HG02678 (cell line): Measurements from ENCODE around the gene FGGY.

Experiments
- ATAC-seq: cut with Tn5 transposase; IDR thresholded peaks from one replicate; pipeline ENCODE4 v1.9.1; 2021; ENCODE audit warnings: mild to moderate bottlenecking, moderate library complexity; ENCODE audit not compliant: unreplicated experiment

The FGGY gene

GRCh38 chr1:59750328-59751003 lies 453.6 kb downstream of the FGGY start:
- no peak for ATAC-seq

DNA sequence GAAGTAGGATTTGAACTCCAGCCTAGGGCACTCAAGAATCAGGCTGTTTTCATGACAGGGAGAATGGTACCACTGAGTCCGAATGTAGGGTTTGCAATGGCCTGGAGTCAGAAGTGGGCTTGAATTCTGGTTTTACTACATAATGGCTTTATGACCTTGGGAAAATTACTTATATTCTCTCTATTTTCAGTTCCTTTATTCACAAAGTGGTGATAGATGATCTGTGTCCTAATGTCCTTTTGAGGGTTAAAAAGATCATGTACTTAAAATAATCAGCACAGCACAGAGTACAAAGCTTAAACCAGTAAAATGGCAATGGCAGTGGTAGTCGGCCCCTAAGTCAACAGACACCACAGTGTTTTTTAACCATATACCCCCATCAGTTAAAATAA lies 454.1 kb downstream of the FGGY start:
- no peak for ATAC-seq

DNA sequence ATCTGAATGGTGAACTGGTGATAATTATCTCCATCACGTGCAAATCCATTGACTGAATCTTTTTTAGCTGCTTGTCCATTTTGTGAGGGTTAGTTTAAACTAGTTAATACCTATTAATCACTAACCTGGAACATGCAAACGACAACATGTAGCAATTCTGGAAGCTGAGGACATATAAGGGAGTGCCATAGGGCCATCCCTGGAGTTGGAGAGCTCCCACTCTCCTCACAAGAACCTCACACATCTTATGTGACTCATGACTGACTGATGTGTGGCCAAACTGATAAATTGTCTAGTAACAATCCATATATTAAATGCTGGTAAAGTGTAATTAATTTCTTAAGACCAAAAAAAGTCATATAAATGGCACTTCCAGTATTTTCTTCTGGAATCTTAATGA lies 454.9 kb downstream of the FGGY start:
- ATAC-seq, result no peak

DNA sequence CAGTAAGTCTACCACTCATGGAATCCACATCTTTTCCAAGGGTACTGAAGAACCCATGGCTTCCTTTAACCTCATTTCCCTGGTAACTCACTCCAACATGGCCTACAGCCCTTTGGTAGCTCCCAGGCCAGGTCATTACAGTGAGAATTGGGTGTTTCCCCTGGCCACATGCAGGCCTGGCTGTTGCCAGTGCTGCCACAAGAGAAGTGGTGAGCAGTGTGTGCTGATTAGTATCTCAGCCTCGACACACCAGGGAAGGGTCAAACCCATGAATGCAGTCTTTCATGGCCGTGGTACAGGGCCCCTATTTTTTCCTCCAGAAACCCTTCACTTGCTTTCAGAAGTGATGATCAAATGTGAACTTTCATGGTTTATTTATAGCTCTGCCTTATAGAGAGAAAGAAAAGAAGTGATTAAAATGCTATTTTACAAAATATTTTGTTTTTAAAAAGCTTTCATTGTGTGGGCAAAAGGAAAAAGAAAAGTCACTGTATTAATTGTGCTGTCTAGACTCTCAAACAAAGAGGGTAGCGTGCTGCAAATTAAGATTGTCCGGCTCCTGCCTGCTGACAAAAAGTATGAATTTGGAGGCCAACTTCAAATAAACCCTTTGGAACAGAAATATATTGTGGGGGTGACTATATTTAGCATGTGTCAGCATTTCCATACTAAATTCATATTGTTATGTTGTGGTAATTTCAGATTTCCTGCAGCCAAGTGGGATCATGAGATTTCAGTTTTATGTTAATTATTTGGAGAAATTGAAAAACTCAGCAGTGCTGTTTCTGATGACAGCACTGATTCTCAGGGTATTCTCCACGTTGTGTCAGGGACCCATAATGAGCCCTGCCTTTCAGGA lies 455.9 kb downstream of the FGGY start:
- ATAC-seq, result peak; percentile 76

- ATAC-seq, result no peak
These were observed 458.3 kb downstream of the FGGY start for GRCh38 chr1:59755069-59755685.

DNA sequence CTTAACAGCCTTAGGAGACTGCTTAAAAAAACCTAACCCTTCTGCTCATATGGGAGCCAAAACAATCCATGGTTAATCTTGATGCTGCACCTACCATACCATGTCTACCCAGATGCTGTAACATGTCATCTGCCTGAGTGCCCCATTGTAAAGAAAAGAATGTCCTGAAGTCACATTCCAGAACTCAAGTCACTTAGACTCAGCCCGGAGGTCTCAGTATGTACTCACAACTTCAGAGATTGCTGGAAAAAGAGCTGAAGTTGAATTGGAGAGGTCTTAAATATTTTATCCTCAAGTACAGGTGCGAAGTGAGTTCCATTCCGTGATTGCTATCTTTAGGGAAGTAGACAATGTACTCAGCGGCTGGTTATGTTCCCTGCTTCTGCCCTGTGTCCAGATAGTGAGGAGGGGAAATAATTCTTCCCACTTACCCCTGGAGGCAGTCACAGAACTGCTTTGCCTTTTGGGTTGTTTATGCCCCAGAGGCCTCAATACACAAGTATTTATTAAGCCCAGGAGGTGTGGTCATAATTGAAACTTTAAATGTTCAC lies 460.4 kb downstream of the FGGY start:
- ATAC-seq, result no peak

GRCh38 chr1:59759156-59759925 lies 462.4 kb downstream of the FGGY start:
- peak; percentile 87 for ATAC-seq

GRCh38 chr1:59761443-59761842 lies 464.5 kb downstream of the FGGY start:
- ATAC-seq, result no peak

- no peak for ATAC-seq
These were observed 466.5 kb downstream of the FGGY start for GRCh38 chr1:59763418-59763817.

- ATAC-seq, result no peak
These were observed 468.3 kb downstream of the FGGY start for GRCh38 chr1:59765011-59765730.

GRCh38 chr1:59766227-59766855 lies 469.4 kb downstream of the FGGY start:
- no peak for ATAC-seq

- ATAC-seq, result no peak
These were observed 470.2 kb downstream of the FGGY start for GRCh38 chr1:59767119-59767518.

GRCh38 chr1:59768792-59769735 lies 472.2 kb downstream of the FGGY start:
- no peak for ATAC-seq

DNA sequence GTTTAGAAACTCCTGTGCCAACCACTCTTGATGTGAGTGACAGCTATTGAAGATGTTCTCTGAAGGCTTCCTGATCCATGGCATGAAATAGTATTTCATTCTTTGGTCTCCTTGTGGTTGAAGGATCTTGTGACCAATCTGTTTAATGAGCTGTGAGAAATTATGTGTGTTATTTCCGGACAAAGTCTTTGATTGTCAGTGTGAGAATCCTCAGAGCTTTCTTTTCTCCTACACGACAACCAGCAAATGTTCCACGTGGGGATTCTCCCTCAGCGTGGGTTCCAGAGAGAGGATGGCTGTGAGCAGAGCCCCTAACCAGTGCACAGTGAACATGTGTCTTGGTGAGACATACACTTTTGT lies 472.8 kb downstream of the FGGY start:
- no peak for ATAC-seq

- no peak for ATAC-seq
These were observed 474.5 kb downstream of the FGGY start for GRCh38 chr1:59771361-59771760.

- no peak for ATAC-seq
These were observed 478.6 kb downstream of the FGGY start for GRCh38 chr1:59775480-59775879.

- no peak for ATAC-seq
These were observed 480.3 kb downstream of the FGGY start for GRCh38 chr1:59776960-59777852.

DNA sequence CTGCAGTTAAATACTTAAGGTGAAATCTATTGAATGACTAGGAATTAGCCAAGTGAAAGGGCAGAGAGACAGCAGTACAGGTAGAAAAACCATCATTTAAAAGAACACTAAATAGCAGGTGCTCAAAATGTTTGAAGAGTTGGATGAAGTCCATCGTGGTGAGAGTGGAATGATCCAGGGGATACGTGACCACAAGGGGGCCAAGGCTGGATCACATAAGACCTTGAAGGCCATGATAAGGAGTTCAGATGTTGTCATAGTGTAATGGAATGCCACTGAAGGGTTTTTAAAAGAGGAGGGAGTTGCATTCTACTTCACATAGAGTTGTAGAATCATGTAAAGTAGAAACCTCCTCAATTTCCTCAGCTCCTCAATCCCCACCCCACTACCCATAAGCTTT lies 483.1 kb downstream of the FGGY start:
- ATAC-seq, result no peak
